AG08396 (cell line): ENCODE results near the gene KCNE2.
"Not testable (repeated sequence)": the region's sequence is repeated elsewhere in the genome, so short reads cannot be mapped to it uniquely, and the experiment has no call there.

Experiments
- DNase-seq: peaks from one replicate; pipeline ENCODE4 v3.0.0; 2012; ENCODE audit warnings: low spot score, mixed read lengths

KCNE2 gene

GRCh38 chr21:34407294-34407693 is 43.5 kb downstream of the KCNE2 start:
- not testable (repeated sequence) for DNase-seq

- DNase-seq: not testable (repeated sequence)
Observed at GRCh38 chr21:34417448-34418077, 53.8 kb downstream of the KCNE2 start.
